GM21529 (cell line): ENCODE results near the gene GAREM1.
"Not testable (repeated sequence)": the region's sequence is repeated elsewhere in the genome, so short reads cannot be mapped to it uniquely, and the experiment has no call there.

Source experiments
- ATAC-seq: cut with Tn5 transposase; IDR thresholded peaks from one replicate; pipeline ENCODE4 v1.9.1; 2021; ENCODE audit not compliant: unreplicated experiment

GAREM1 gene

GRCh38 chr18:32264401-32264800 is 206.3 kb downstream of the GAREM1 start:
- ATAC-seq = no peak

- no peak for ATAC-seq
Observed at GRCh38 chr18:32262092-32262491, 208.6 kb downstream of the GAREM1 start.

- ATAC-seq = no peak
Observed at GRCh38 chr18:32261003-32261402, 209.7 kb downstream of the GAREM1 start.

- ATAC-seq = no peak
Observed at GRCh38 chr18:32259553-32259952, 211.1 kb downstream of the GAREM1 start.

- no peak for ATAC-seq
Observed at GRCh38 chr18:32258558-32259204, 212.0 kb downstream of the GAREM1 start.

GRCh38 chr18:32258148-32258547 is 212.5 kb downstream of the GAREM1 start:
- ATAC-seq = no peak

- ATAC-seq = no peak
Observed at GRCh38 chr18:32257084-32257785, 213.4 kb downstream of the GAREM1 start.

GRCh38 chr18:32255570-32255969 is 215.1 kb downstream of the GAREM1 start:
- ATAC-seq = no peak

- ATAC-seq = no peak
Observed at GRCh38 chr18:32252141-32252860, 218.4 kb downstream of the GAREM1 start.

- no peak for ATAC-seq
Observed at GRCh38 chr18:32251466-32251865, 219.2 kb downstream of the GAREM1 start.

GRCh38 chr18:32249147-32249929 is 221.3 kb downstream of the GAREM1 start:
- no peak for ATAC-seq

- ATAC-seq = no peak
Observed at GRCh38 chr18:32244881-32245280, 225.8 kb downstream of the GAREM1 start.

GRCh38 chr18:32243358-32243757 is 227.3 kb downstream of the GAREM1 start:
- no peak for ATAC-seq

GRCh38 chr18:32242395-32242794 is 228.3 kb downstream of the GAREM1 start:
- ATAC-seq = no peak

- no peak for ATAC-seq
Observed at GRCh38 chr18:32238635-32239268, 231.9 kb downstream of the GAREM1 start.

GRCh38 chr18:32237049-32237448 is 233.6 kb downstream of the GAREM1 start:
- ATAC-seq = no peak

GRCh38 chr18:32233348-32233747 is 237.3 kb downstream of the GAREM1 start:
- ATAC-seq = not testable (repeated sequence)

- ATAC-seq = no peak
Observed at GRCh38 chr18:32219431-32220018, 251.2 kb downstream of the GAREM1 start.

GRCh38 chr18:32216390-32216789 is 254.3 kb downstream of the GAREM1 start:
- ATAC-seq = no peak

GRCh38 chr18:32213693-32214092 is 257.0 kb downstream of the GAREM1 start:
- ATAC-seq = no peak
